ENCODE measurements around the gene XPA. TPM values are rescaled to one million over a fixed set of nuclear protein-coding genes. Genes with fewer than 3 reads are reported as not detected.

The XPA gene
- total and polyA plus RNA-seq, 2 of the 13 experiments (the other 11 are each of a cell fraction or from before 2014, with no cell fraction given) = 2.3 to 15.2 TPM

- no peak for ATAC-seq
- Histone ChIP-seq H3K4me3 (replicated peaks in 1 of 3; ENCODE audit: insufficient read depth in 1 of 3, low read depth in 2 of 3, low read length in 3 of 3) (no peak overlapping the region), H3K4me2 (ENCODE audit: low read depth, low read length) (no peak overlapping the region), H3K36me3 (replicated peaks in 1 of 2; ENCODE audit: control insufficient read depth in 1 of 2, insufficient read depth in 2 of 2, low read length in 2 of 2) (no peaks in the 10 kb centered on the region), H3K79me2 (ENCODE audit: insufficient read depth, low read length) (no peaks in the 10 kb centered on the region), H3K27me3 (ENCODE audit: control insufficient read depth in 1 of 2, insufficient read depth in 2 of 2, low read length in 2 of 2) (no peaks in the 10 kb centered on the region), H3K9me3 (ENCODE audit: low read length) (no peaks in the 10 kb centered on the region), H2AFZ (ENCODE audit: low read length) (no peak overlapping the region), H3K9ac (ENCODE audit: insufficient read depth, low read depth, low read length) (no peak overlapping the region), H4K20me1 (ENCODE audit: insufficient read depth, low read length) (no peaks in the 10 kb centered on the region), H3K27ac (ENCODE audit: extremely low read length, insufficient read depth, low read length) (no peak overlapping the region), H3K4me1 (ENCODE audit: insufficient read depth, low read length) (peaks cover 9% of the 10 kb centered on the region)
- WGBS (ENCODE audit: low lambda C conversion rate) = 75% methylated on average over 7 of the region's 7 CpGs
- no peak for TF ChIP-seq ZEB1 (IDR thresholded peaks at IDR 0.05; ENCODE audit: insufficient replicate concordance, low read depth)
- TF ChIP-seq ZNF232 (CRISPR knock-in tag; IDR thresholded peaks at IDR 0.05; ENCODE audit: borderline replicate concordance) = no peak
- no peak for TF ChIP-seq ZNF530 (CRISPR knock-in tag; IDR thresholded peaks at IDR 0.05; ENCODE audit: low read depth)
- no peak for TF ChIP-seq RBAK (CRISPR knock-in tag; IDR thresholded peaks at IDR 0.05)
- no peak for TF ChIP-seq HOXD1 (CRISPR knock-in tag; IDR thresholded peaks at IDR 0.05)
- TF ChIP-seq ZNF44 (CRISPR knock-in tag; IDR thresholded peaks at IDR 0.05) = no peak
- TF ChIP-seq PLSCR1 (CRISPR knock-in tag; IDR thresholded peaks at IDR 0.05; ENCODE audit: borderline replicate concordance) = no peak
- no peak for TF ChIP-seq KLF15 (CRISPR knock-in tag; IDR thresholded peaks at IDR 0.05; ENCODE audit: borderline replicate concordance)
- no peak for TF ChIP-seq CTCF (CRISPR knock-in tag; IDR thresholded peaks at IDR 0.05)
- no peak for TF ChIP-seq NR2F2 (IDR thresholded peaks at IDR 0.05; ENCODE audit: borderline replicate concordance, low read depth)
- TF ChIP-seq IRF2 (CRISPR knock-in tag; IDR thresholded peaks at IDR 0.05) = no peak
- TF ChIP-seq SOX5 (CRISPR knock-in tag; IDR thresholded peaks at IDR 0.05; ENCODE audit: borderline replicate concordance) = no peak
- TF ChIP-seq ZBTB42 (CRISPR knock-in tag; IDR thresholded peaks at IDR 0.05) = no peak
- TF ChIP-seq ZSCAN12 (CRISPR knock-in tag; IDR thresholded peaks at IDR 0.05) = no peak
- BruUV-seq (replicated peaks) = no TSS peak
- DNase-seq (ENCODE audit: low spot score) = no peak
- FAIRE-seq = no peak
- ChIA-PET CTCF (ENCODE audit: low intra/inter-chr PET ratio, low total read pairs) (no interaction called here), POLR2A (interaction anchor here (1.2 kb wide), 1 partner anchor 25 kb away, joined by 4 read pairs; no protein-coding TSS in a partner anchor)
- intact Hi-C loops (cut with micrococcal nuclease; ENCODE audit: unreplicated experiment) = no loop called here
- in situ Hi-C loops (cut with HindIII; ENCODE audit: extremely low pct_ligation_motif_present, low pct_unique_long_range_greater_than_20kb) = no loop called here
These were observed 38.0 kb upstream of the XPA start for GRCh38 chr9:97735070-97735600.

Measured in HepG2 (cell line).